Activated CD8-positive, alpha-beta memory T cell treated with anti-CD3 and anti-CD28 coated beads for 36 hours (primary cell): Measurements from ENCODE around the gene TUBE1. TPM values are rescaled to one million over a fixed set of nuclear protein-coding genes. Genes with fewer than 3 reads are reported as not detected.
"Not testable (repeated sequence)": the region's sequence is repeated elsewhere in the genome, so short reads cannot be mapped to it uniquely, and the experiment has no call there.

Source experiments
- CTCF ChIA-PET: fragments of 350-600 bp; sonication (Branson Sonifier 250); formaldehyde crosslinking; loops from one replicate; lab custom pipeline; 2021; ENCODE audit warnings: antibody characterized with exemption; lab: Charles Lee
- POLR2A ChIA-PET: fragments of 350-600 bp; sonication (Branson Sonifier 250); formaldehyde crosslinking; loops from one replicate; lab custom pipeline; 2021; ENCODE audit warnings: antibody characterized with exemption; lab: Charles Lee
- total RNA-seq, 2 experiments: library from RNA; stranded (reverse); gene quantifications; one replicate each; pipeline ENCODE4 v1.2.3, GENCODE V29; 2021

The TUBE1 gene
- total RNA-seq, 2 experiments from 2014 or later = 32.1 to 37.5 TPM

DNA sequence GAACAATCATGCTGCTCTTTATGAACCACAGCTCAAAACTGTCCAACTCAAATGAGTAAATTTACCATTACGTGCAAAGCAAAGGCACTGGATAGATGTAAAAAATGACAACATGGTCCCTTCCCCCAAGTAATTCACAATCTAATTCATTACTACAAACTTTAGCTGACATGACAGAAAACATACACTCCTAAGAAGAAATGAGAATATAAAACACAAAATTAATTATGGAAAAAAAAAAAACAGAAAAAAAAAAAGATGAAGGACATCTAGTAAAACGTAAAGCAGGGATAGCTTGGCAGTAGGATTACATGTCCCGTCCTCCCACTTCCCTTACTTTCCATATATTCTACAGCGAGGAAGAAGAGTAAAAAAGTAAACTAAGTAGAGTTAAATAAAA is 5.7 kb downstream of the TUBE1 start:
- POLR2A ChIA-PET = no interaction called here
- CTCF ChIA-PET = no interaction called here

DNA sequence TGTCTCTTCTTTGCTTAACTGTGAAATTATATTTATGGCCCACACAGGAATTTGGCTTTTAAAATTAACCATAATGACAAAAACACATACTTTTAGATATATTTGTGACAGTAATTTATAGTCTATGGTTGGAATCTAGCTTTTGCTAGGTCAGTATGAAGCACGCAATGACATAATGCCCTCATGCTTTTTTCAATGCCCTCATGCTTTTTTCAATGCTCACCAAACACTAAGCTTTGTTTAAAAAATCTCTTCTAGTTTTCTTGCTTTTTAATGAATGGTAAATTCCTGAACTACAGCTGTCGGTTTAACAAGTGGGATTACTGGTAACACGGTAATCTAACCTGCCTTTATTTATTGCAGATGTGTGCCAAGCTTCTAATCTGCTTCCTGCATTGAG is 20.7 kb downstream of the TUBE1 start:
- POLR2A ChIA-PET = no interaction called here

DNA sequence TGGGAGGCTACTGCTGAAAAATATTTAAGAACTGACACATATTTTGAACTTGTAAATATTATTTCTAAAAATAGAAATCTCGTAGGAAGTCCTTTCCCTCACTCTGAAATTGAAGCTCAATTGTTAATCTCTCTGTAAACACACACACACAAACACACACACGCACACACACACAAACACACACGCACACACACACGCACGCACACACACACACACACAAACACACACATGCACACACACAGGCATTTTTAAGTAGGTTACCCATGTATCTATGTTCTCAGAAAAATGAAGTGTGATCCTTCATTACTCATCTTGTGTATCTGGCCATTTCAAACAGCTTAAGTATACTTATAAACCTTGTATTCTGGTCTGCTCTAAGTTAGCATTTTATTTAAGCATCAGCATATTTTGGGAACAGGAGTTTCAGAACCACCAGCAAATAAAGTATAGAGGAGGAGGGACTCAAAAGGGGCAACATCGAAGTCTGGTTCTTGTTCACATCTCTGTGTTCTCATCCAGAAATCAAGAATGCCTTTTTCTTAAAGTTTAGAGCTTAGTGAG is 21.8 kb downstream of the TUBE1 start:
- ChIA-PET POLR2A (interaction anchor here (0.6 kb wide), 1 partner anchor 22 kb away, joined by 8 read pairs; no protein-coding TSS in a partner anchor), CTCF (no interaction called here)

More for the DNA sequence above, 20.7 kb downstream of the TUBE1 start:
- CTCF ChIA-PET = no interaction called here

DNA sequence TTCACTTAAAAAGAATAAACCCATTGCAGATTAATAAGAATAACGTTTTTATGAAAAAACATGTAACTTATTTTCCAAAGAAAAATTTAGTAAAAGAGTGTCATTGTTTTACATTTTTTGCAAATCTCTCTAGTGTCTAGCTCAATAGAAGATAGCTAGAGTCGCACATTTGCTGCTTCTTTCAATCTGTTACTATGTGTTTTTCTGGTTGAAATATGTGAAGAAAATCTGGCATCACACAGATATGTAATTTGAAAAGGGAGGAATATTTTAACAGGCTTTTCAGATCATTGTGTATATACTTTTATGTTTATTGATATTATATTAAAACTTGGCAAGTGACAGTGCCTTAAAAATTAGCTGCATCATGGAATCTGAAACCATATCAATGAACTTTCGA is 24.3 kb downstream of the TUBE1 start:
- POLR2A ChIA-PET = interaction anchor here (0.6 kb wide), 1 partner anchor 464 kb away, joined by 3 read pairs; no protein-coding TSS in a partner anchor
- CTCF ChIA-PET = interaction anchor here (1.8 kb wide), 1 partner anchor 100 kb away, joined by 3 read pairs; no protein-coding TSS in a partner anchor

DNA sequence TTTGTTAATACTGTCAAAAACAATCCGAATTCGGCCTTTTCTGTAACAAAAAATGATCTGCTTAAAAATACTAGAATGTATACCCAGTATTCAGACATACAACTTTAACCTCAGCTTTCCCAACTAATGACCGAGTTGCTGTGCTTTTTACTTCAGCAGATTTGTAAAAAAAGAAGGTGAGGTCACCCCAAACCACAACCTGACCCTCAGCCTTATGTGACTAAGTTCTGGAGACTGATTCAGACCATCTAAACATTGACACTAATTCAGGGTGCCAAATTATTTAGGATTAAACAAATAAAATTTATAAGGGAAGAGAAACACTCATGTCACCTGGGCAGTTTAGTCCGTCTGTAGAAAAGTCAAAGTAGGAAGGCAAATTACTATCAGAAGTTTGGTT is 25.7 kb downstream of the TUBE1 start:
- CTCF ChIA-PET = interaction anchor here (1.8 kb wide), 1 partner anchor 101 kb away, joined by 3 read pairs; no protein-coding TSS in a partner anchor
- POLR2A ChIA-PET = interaction anchor here (0.6 kb wide), 1 partner anchor 508 kb away, joined by 6 read pairs; no protein-coding TSS in a partner anchor

GRCh38 chr6:112058243-112059032 is 28.8 kb downstream of the TUBE1 start:
- ChIA-PET CTCF (interaction anchor here (1.0 kb wide), 1 partner anchor 15 kb away, joined by 3 read pairs; no protein-coding TSS in a partner anchor), POLR2A (interaction anchor here (0.5 kb wide), 1 partner anchor 15 kb away, joined by 4 read pairs; no protein-coding TSS in a partner anchor)

DNA sequence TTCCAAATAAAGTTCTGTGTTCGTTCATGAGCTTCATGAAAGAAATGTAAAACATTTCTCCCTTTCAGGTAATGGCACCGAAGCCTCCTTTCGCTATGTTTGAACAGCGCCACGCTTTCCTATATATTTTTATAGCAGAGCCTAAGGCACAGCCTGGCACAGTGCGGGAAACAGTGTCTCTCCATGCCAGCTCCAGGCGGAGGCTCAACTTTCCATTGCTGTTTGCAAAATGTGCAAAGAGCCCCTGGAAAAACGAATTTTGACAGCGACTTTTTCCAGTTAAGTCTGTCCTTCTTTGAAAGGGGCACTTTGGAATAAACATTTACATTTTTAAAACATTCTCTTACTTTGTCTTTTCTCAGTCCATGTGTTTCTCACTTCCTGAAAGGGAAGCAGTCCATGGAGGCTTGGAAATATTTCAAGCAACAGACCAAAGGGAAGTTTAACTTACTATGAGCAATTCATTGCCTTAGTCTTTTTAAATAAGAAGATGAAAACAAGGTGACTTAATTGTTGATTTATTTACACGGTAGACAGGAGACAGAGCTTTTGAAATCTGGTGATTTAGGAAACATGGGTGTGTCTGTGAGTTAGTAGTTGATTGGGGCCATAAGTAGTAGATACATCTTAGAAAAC is 32.6 kb downstream of the TUBE1 start:
- POLR2A ChIA-PET = no interaction called here

GRCh38 chr6:112054001-112054400 is 33.3 kb downstream of the TUBE1 start, which contains the start of gene CCN6:
Gene CCN6 (plus strand): TSS chr6:112054104. CDS start chr6:112054358, 254 bp downstream.
- POLR2A ChIA-PET = no interaction called here
- CTCF ChIA-PET = interaction anchor here (1.6 kb wide), 1 partner anchor 11 kb away, joined by 8 read pairs; no protein-coding TSS in a partner anchor

More for the DNA sequence above, 32.6 kb downstream of the TUBE1 start:
- CTCF ChIA-PET = interaction anchor here (1.6 kb wide), 1 partner anchor 11 kb away, joined by 8 read pairs; no protein-coding TSS in a partner anchor

GRCh38 chr6:112051251-112051740 is 36.0 kb downstream of the TUBE1 start:
- CTCF ChIA-PET = interaction anchor here (0.9 kb wide), 1 partner anchor 98 kb away, joined by 3 read pairs; no protein-coding TSS in a partner anchor
- POLR2A ChIA-PET = not testable (repeated sequence)

- ChIA-PET CTCF (interaction anchor here (0.9 to 1.7 kb wide), 2 partner anchors 99 to 113 kb away, joined by 3 to 5 read pairs; no protein-coding TSS in a partner anchor), POLR2A (no interaction called here)
Measured at GRCh38 chr6:112050429-112050828, 36.9 kb downstream of the TUBE1 start.

- POLR2A ChIA-PET = no interaction called here
- CTCF ChIA-PET = interaction anchor here (1.7 kb wide), 1 partner anchor 113 kb away, joined by 5 read pairs; no protein-coding TSS in a partner anchor
Measured at GRCh38 chr6:112049996-112050395, 37.3 kb downstream of the TUBE1 start.

GRCh38 chr6:112049026-112049799 is 38.1 kb downstream of the TUBE1 start:
- ChIA-PET POLR2A (no interaction called here), CTCF (interaction anchor here (1.7 kb wide), 1 partner anchor 114 kb away, joined by 5 read pairs; no protein-coding TSS in a partner anchor)

GRCh38 chr6:112047523-112047922 is 39.8 kb downstream of the TUBE1 start:
- CTCF ChIA-PET, POLR2A ChIA-PET: not testable (repeated sequence)

DNA sequence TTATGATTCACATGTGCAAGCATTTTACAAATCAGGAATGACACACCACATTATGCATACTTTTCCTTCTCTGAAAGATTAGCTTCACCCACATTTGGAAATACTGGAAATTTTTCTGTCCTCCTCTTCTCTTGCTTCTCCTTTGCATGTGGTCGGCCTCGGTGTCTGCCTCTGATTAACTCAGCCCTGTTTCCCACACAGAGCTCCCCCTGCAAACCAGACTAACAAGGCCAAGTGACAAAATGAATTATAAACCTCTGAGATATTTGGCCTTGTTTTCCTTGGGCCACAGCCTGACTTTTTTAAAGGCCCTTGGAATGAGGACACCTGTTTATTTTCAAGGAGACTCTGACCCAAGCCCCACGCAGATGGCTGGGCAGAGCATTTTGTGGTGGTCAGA is 42.4 kb downstream of the TUBE1 start:
- POLR2A ChIA-PET = no interaction called here
- CTCF ChIA-PET = interaction anchor here (0.8 to 1.5 kb wide), 5 partner anchors 119 to 986 kb away, joined by 3 to 4 read pairs (median 3); no protein-coding TSS in a partner anchor

GRCh38 chr6:112044196-112044595 is 43.1 kb downstream of the TUBE1 start:
- CTCF ChIA-PET = interaction anchor here (0.8 to 2.9 kb wide), 7 partner anchors 23 to 986 kb away, joined by 3 to 14 read pairs (median 4); no protein-coding TSS in a partner anchor
- POLR2A ChIA-PET = no interaction called here

GRCh38 chr6:112043032-112044007 is 44.0 kb downstream of the TUBE1 start:
- CTCF ChIA-PET = interaction anchor here (0.6 to 3.0 kb wide), 29 partner anchors 9 to 1961 kb away, joined by 3 to 17 read pairs (median 4); partner anchors contain the start of gene CCN6
- POLR2A ChIA-PET = interaction anchor here (0.6 to 1.1 kb wide), 9 partner anchors 15 to 326 kb away, joined by 3 to 8 read pairs (median 4); partner anchors contain the start of gene FYN
